ENCODE data around the gene FANCC. TPM values are rescaled to one million over a fixed set of nuclear protein-coding genes. Genes with fewer than 3 reads are reported as not detected.

FANCC gene
- total and polyA plus RNA-seq, 2 of the 13 experiments (the other 11 are each of a cell fraction or from before 2014, with no cell fraction given), result 7.4 to 8.6 TPM

GRCh38 chr9:95143591-95144561, 173.6 kb downstream of the FANCC start (continued):
- TF ChIP-seq MYC (CRISPR knock-in tag; IDR thresholded peaks at IDR 0.05; ENCODE audit: borderline replicate concordance) (peak; percentile 67; the same call in 1 of the 2 replicates), TCF7 (IDR thresholded peaks at IDR 0.05; ENCODE audit: low read depth) (no peak), SSRP1 (CRISPR knock-in tag; IDR thresholded peaks at IDR 0.05) (no peak), SP5 (CRISPR knock-in tag; IDR thresholded peaks at IDR 0.05; ENCODE audit: borderline replicate concordance, low read depth) (no peak), ZNF143 (CRISPR knock-in tag; IDR thresholded peaks at IDR 0.05) (no peak), NFIC (IDR thresholded peaks at IDR 0.05; ENCODE audit: low read length) (no peak), BRCA1 (CRISPR knock-in tag; IDR thresholded peaks at IDR 0.05) (no peak), NFE2L1 (CRISPR knock-in tag; IDR thresholded peaks at IDR 0.05; ENCODE audit: borderline replicate concordance) (no peak), GFI1 (CRISPR knock-in tag; IDR thresholded peaks at IDR 0.05; ENCODE audit: borderline replicate concordance) (peak; percentile 97), MED13 (CRISPR knock-in tag; IDR thresholded peaks at IDR 0.05) (no peak), KMT2B (CRISPR knock-in tag; IDR thresholded peaks at IDR 0.05) (no peak), PHF20 (CRISPR knock-in tag; IDR thresholded peaks at IDR 0.05) (no peak), BORCS8-MEF2B (CRISPR knock-in tag; IDR thresholded peaks at IDR 0.05) (0 out of 2 replicates have a peak, but pooled peaks have one; percentile 41), ZNF720 (CRISPR knock-in tag; IDR thresholded peaks at IDR 0.05) (no peak), RARG (CRISPR knock-in tag; IDR thresholded peaks at IDR 0.05; ENCODE audit: low read depth) (no peak), GABPA (IDR thresholded peaks at IDR 0.05; ENCODE audit: low read depth, low read length) (no peak), GABPA (CRISPR knock-in tag; IDR thresholded peaks at IDR 0.05; ENCODE audit: low read depth) (no peak), ERF (CRISPR knock-in tag; IDR thresholded peaks at IDR 0.05) (no peak), GATAD1 (CRISPR knock-in tag; IDR thresholded peaks at IDR 0.05) (no peak), TRIM22 (IDR thresholded peaks at IDR 0.05) (no peak)
- TF ChIP-seq, protein P1, sequence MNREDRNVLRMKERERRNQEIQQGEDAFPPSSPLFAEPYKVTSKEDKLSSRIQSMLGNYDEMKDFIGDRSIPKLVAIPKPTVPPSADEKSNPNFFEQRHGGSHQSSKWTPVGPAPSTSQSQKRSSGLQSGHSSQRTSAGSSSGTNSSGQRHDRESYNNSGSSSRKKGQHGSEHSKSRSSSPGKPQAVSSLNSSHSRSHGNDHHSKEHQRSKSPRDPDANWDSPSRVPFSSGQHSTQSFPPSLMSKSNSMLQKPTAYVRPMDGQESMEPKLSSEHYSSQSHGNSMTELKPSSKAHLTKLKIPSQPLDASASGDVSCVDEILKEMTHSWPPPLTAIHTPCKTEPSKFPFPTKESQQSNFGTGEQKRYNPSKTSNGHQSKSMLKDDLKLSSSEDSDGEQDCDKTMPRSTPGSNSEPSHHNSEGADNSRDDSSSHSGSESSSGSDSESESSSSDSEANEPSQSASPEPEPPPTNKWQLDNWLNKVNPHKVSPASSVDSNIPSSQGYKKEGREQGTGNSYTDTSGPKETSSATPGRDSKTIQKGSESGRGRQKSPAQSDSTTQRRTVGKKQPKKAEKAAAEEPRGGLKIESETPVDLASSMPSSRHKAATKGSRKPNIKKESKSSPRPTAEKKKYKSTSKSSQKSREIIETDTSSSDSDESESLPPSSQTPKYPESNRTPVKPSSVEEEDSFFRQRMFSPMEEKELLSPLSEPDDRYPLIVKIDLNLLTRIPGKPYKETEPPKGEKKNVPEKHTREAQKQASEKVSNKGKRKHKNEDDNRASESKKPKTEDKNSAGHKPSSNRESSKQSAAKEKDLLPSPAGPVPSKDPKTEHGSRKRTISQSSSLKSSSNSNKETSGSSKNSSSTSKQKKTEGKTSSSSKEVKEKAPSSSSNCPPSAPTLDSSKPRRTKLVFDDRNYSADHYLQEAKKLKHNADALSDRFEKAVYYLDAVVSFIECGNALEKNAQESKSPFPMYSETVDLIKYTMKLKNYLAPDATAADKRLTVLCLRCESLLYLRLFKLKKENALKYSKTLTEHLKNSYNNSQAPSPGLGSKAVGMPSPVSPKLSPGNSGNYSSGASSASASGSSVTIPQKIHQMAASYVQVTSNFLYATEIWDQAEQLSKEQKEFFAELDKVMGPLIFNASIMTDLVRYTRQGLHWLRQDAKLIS (CRISPR knock-in tag; IDR thresholded peaks at IDR 0.05), result no peak
- TF ChIP-seq, protein P2, sequence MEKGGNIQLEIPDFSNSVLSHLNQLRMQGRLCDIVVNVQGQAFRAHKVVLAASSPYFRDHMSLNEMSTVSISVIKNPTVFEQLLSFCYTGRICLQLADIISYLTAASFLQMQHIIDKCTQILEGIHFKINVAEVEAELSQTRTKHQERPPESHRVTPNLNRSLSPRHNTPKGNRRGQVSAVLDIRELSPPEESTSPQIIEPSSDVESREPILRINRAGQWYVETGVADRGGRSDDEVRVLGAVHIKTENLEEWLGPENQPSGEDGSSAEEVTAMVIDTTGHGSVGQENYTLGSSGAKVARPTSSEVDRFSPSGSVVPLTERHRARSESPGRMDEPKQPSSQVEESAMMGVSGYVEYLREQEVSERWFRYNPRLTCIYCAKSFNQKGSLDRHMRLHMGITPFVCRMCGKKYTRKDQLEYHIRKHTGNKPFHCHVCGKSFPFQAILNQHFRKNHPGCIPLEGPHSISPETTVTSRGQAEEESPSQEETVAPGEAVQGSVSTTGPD (CRISPR knock-in tag; IDR thresholded peaks at IDR 0.05), result no peak
- TF ChIP-seq, protein P3, sequence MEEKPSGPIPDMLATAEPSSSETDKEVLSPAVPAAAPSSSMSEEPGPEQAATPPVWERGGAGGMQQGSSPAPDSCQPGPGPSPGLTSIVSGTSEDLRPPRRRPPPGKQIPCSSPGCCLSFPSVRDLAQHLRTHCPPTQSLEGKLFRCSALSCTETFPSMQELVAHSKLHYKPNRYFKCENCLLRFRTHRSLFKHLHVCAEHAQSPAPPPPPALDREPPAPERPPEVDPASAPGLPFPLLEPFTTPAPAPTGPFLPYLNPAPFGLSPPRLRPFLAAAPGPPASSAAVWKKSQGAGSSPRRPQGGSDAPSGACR (CRISPR knock-in tag; IDR thresholded peaks at IDR 0.05), result no peak
